H1 (cell line): Measurements from ENCODE around the gene ASB4. TPM values are rescaled to one million over a fixed set of nuclear protein-coding genes. Genes with fewer than 3 reads are reported as not detected.

ENCODE experiments used
- HDAC2 ChIP-seq, 2 experiments: fragments of 300-600 bp in 1 of 2; sonication (generic) in 1 of 2; IDR thresholded peaks; 2 replicates each; pipeline ENCODE4 v1.6.1; 2011 to 2012; ENCODE audit warnings: low read depth in 2 of 2, low read length in 2 of 2, mild to moderate bottlenecking in 2 of 2, moderate library complexity in 2 of 2, borderline replicate concordance in 1 of 2, inconsistent platforms in 1 of 2
- polyA plus RNA-seq, 7 experiments: library from polyadenylated mRNA; depleted of rRNA in 3 of 7; stranded (reverse) in 5 of 7; unstranded in 2 of 7; fragments of >200 nt in 5 of 7; fragments of 200-250 nt in 2 of 7; gene quantifications; 1 replicate in 5 of 7; 2 replicates in 1 of 7; 4 replicates in 1 of 7; pipeline versions ENCODE4 v1.2.1 to v1.2.3, GENCODE V29; 2011 to 2013; ENCODE audit warnings: missing spikeins in 2 of 7, mixed read lengths in 2 of 7
- total RNA-seq: library from RNA; stranded (reverse); fragmentation: NEBNext Ultra II Directional; extraction: Animal tissue kit (Norgen Biotek cat#: 25700); gene quantifications from 2 replicates; pipeline ENCODE4 v1.2.1, GENCODE V29; 2021

The ASB4 gene
- total and polyA plus RNA-seq, 2 of the 8 experiments (the other 6 are each of a cell fraction or from before 2014, with no cell fraction given) = not detected

DNA sequence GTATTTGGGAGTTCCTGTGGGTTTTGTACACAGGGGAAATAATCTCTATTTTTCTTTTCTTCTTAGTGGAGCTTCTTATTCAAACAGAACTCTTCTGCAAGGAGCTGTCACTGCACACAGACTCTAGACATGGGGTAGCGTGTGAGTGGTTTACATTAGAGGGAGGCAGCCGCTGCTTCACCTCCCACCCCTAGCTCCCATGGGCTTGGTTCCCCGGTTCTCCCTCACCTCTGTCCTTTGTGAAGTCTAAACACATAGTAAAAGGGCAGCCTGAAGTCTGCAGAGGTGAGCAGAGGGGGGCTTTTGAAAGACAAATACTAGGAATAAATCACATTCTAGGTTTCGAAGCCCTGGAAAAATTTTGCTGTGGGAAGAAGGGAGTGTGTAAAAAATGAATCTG lies 5.5 kb downstream of the ASB4 start (continued):
- no peak for TF ChIP-seq HDAC2 (IDR thresholded peaks at IDR 0.05; ENCODE audit: borderline replicate concordance in 1 of 2, low read depth in 2 of 2, low read length in 2 of 2)
